Ovary (tissue), 3 donors: ENCODE results near the gene CDK18.

Source experiments
- CTCF ChIP-seq, 3 donors: fragments of 450-650 bp in 2 of 3; fragments of 200-600 bp in 1 of 3; IDR thresholded peaks; one replicate each; pipeline versions ENCODE4 v1.5.1 to v1.8.0; 2016 to 2022; ENCODE audit warnings: antibody characterized with exemption in 3 of 3, mild to moderate bottlenecking in 1 of 3
- EP300 ChIP-seq: sonication (generic); formaldehyde crosslinking; IDR thresholded peaks from one replicate; pipeline ENCODE4 v1.6.1; 2017; ENCODE audit warnings: antibody characterized with exemption
- POLR2A ChIP-seq: fragments of 450-650 bp; IDR thresholded peaks from one replicate; pipeline ENCODE4 v1.6.1; 2017; ENCODE audit warnings: antibody characterized with exemption, mild to moderate bottlenecking, moderate library complexity
- donor health status: DM: no; HTN: no; CAD: no.

GRCh38 chr1:205470131-205470530, 34.3 kb upstream of the CDK18 start:
- TF ChIP-seq EP300 (no peak), CTCF (IDR thresholded peaks at IDR 0.05) (no peak), POLR2A (no peak)
